ENCODE results near the gene SEPTIN10. TPM values are rescaled to one million over a fixed set of nuclear protein-coding genes. Genes with fewer than 3 reads are reported as not detected.

SEPTIN10 gene
- total RNA-seq, 2 donors from 2014 or later: 44.9 to 46.5 TPM

DNA sequence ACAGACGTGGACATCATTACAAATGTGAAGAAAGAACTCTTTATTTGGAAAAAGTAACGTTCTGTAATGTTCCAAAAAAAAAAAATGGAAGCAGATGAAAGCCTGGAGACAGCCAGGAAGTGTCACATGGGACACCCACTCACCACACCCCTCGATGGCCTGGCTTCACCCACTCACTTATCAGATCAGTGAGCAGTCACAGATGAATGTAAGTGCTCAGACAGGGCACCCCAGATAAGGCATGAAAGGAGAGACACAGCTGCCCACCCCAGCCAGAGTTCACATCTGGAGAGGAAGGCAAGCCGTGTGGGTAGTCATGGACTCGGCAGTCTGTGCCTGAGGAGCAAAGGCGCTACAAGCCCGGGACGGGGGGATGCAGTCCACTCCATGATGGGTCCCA is 105.2 kb downstream of the SEPTIN10 start:
- ATAC-seq (no peak), DNase-seq (no peak)
- no peaks in the 10 kb centered on the region for H3K4me1 ChIP-seq
- no peaks in the 10 kb centered on the region for H3K36me3 ChIP-seq (replicated peaks in 1 of 2; ENCODE audit: insufficient read depth in 1 of 2, low read depth in 2 of 2)
- 55 to 58% methylated on average over 7 to 8 of the region's 8 CpGs for WGBS, 2 donors
- H3K4me3 ChIP-seq: no peak overlapping the region
- intact Hi-C loops (cut with DNase I): no loop called here
- H3K9me3 ChIP-seq: no peaks in the 10 kb centered on the region
- H3K27me3 ChIP-seq: no peaks in the 10 kb centered on the region
- H3K27ac ChIP-seq: no peak overlapping the region
- TF ChIP-seq, protein P1, sequence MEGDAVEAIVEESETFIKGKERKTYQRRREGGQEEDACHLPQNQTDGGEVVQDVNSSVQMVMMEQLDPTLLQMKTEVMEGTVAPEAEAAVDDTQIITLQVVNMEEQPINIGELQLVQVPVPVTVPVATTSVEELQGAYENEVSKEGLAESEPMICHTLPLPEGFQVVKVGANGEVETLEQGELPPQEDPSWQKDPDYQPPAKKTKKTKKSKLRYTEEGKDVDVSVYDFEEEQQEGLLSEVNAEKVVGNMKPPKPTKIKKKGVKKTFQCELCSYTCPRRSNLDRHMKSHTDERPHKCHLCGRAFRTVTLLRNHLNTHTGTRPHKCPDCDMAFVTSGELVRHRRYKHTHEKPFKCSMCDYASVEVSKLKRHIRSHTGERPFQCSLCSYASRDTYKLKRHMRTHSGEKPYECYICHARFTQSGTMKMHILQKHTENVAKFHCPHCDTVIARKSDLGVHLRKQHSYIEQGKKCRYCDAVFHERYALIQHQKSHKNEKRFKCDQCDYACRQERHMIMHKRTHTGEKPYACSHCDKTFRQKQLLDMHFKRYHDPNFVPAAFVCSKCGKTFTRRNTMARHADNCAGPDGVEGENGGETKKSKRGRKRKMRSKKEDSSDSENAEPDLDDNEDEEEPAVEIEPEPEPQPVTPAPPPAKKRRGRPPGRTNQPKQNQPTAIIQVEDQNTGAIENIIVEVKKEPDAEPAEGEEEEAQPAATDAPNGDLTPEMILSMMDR (IDR thresholded peaks at IDR 0.05): no peak
- no peak for TF ChIP-seq POLR2A (IDR thresholded peaks at IDR 0.05)

DNA sequence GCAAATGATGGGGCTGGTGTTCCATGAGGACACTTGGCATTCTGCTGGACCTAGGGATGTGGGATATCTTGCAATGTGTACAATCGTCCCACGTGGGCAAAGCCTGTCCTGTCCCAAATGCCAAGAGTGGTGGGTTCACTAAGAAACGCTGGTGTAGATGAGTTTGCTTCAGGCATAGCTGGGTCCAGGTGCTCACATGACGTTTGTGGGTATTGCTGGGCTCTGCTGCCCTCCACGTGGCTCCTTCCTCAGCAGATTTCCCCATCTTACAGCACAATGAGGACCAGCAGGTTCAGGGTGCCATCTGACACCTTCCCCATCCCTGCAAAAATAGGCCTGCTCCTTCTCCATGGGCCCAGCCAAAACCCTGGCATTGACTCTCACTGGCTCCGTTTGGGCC is 105.9 kb downstream of the SEPTIN10 start:
- no peak for ATAC-seq
- no peak overlapping the region for H3K27ac ChIP-seq
- TF ChIP-seq, protein P1 (IDR thresholded peaks at IDR 0.05): no peak
- TF ChIP-seq POLR2A (IDR thresholded peaks at IDR 0.05): no peak
- DNase-seq: no peak
- no peaks in the 10 kb centered on the region for H3K4me1 ChIP-seq
- intact Hi-C loops (cut with DNase I): no loop called here
- H3K9me3 ChIP-seq: no peaks in the 10 kb centered on the region
- H3K27me3 ChIP-seq: no peaks in the 10 kb centered on the region
- no peak overlapping the region for H3K4me3 ChIP-seq
- no peaks in the 10 kb centered on the region for H3K36me3 ChIP-seq (replicated peaks in 1 of 2; ENCODE audit: insufficient read depth in 1 of 2, low read depth in 2 of 2)
- WGBS, 2 donors: 44 to 52% methylated on average over 6 of the region's 6 CpGs

DNA sequence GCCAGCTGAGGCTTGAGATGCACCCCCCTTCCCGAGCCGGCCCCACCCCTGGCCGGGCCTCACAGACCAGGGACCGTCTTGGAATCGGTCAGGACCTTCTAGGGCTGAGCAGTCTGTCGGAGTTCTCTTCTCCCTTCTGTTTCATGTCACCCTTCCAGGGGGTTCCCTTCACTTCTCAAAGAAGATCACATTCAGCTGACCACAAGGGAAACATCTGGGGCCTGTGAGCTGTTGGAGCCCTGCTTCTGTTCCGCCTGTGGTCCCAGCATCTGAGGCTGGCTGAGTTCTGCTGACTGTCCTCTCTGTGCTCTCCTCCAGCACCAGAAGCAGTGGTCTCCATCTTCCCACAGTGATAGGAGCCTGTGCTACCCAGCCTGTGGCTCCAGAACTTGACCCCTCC is 106.5 kb downstream of the SEPTIN10 start:
- WGBS, 2 donors: 47 to 52% methylated on average over 4 to 7 of the region's 7 CpGs
- Histone ChIP-seq H3K27me3 (no peaks in the 10 kb centered on the region), H3K36me3 (replicated peaks in 1 of 2; ENCODE audit: insufficient read depth in 1 of 2, low read depth in 2 of 2) (no peaks in the 10 kb centered on the region), H3K9me3 (no peaks in the 10 kb centered on the region), H3K4me1 (no peaks in the 10 kb centered on the region), H3K27ac (no peak overlapping the region), H3K4me3 (no peak overlapping the region)
- intact Hi-C loops (cut with DNase I): no loop called here
- ATAC-seq (no peak), DNase-seq (no peak)
- TF ChIP-seq, protein P1 (IDR thresholded peaks at IDR 0.05): no peak
- no peak for TF ChIP-seq POLR2A (IDR thresholded peaks at IDR 0.05)

DNA sequence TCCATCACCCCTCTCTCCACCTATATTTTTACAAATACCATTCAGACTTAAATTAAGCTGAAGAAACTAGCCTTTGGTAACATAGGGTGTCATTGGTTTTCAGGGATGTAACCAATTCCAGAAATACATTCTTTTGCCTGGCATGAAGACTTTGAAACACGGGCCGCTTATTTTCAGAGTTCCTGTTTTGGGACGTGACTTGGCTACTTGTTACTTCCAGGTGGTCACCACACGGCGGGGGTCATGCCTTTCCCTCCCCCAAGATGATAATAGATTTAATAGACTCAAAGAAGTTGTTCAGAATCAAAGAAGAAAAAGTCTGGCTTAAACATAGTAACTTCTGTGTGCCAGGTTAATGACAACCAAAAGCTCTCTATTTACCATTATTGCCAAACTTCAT is 110.6 kb downstream of the SEPTIN10 start:
- WGBS, 2 donors: 46 to 60% methylated on average over 5 of the region's 5 CpGs

DNA sequence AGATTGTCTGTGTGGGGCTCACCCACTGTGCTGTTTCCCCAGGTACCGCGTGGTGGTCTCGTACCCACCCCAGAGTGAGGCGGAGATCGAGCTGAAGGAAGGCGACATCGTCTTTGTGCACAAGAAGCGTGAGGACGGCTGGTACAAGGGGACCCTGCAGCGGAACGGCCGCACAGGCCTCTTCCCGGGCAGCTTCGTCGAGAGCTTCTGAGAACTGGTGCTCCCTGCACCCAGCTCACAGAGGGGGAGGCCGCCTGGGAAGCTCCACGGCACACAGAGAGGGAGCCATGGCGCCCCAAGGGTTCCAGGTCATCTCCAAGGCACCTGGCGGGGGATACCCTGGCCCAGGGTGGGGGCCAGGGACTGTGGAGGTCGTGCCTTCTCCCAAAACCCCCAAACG is 112.3 kb downstream of the SEPTIN10 start:
- no peak for TF ChIP-seq POLR2A (IDR thresholded peaks at IDR 0.05)
- TF ChIP-seq, protein P1 (IDR thresholded peaks at IDR 0.05): no peak
- WGBS, 2 donors: 77 to 82% methylated on average over 15 to 21 of the region's 21 CpGs

More for the DNA sequence above, 110.6 kb downstream of the SEPTIN10 start:
- Histone ChIP-seq H3K9me3 (no peaks in the 10 kb centered on the region), H3K36me3 (replicated peaks in 1 of 2; ENCODE audit: insufficient read depth in 1 of 2, low read depth in 2 of 2) (no peaks in the 10 kb centered on the region), H3K4me1 (peaks cover 10% of the 10 kb centered on the region), H3K27ac (no peak overlapping the region), H3K4me3 (no peak overlapping the region), H3K27me3 (no peaks in the 10 kb centered on the region)
- intact Hi-C loops (cut with DNase I): no loop called here
- no peak for ATAC-seq
- no peak for DNase-seq
- no peak for TF ChIP-seq POLR2A (IDR thresholded peaks at IDR 0.05)
- TF ChIP-seq, protein P1 (IDR thresholded peaks at IDR 0.05): no peak

More for the DNA sequence above, 112.3 kb downstream of the SEPTIN10 start:
- DNase-seq: no peak
- no peaks in the 10 kb centered on the region for H3K27me3 ChIP-seq
- no peak for ATAC-seq
- no peak overlapping the region for H3K4me3 ChIP-seq
- no peaks in the 10 kb centered on the region for H3K36me3 ChIP-seq (replicated peaks in 1 of 2; ENCODE audit: insufficient read depth in 1 of 2, low read depth in 2 of 2)
- no peak overlapping the region for H3K27ac ChIP-seq
- H3K4me1 ChIP-seq: peaks cover 10% of the 10 kb centered on the region
- H3K9me3 ChIP-seq: no peaks in the 10 kb centered on the region
- intact Hi-C loops (cut with DNase I): no loop called here

All from body of pancreas (tissue), 4 donors.